Stimulated activated CD8-positive, alpha-beta memory T cell treated with anti-CD3 and anti-CD28 coated beads, Interleukin-7, amount 100 ng/mL, for 24 hours (primary cell): ENCODE data around the gene DNAI7.

Experiments used
- DNase-seq: peaks from one replicate; pipeline ENCODE4 v3.0.0-alpha.2; 2020; ENCODE audit warnings: low read depth

Gene DNAI7, protein sequence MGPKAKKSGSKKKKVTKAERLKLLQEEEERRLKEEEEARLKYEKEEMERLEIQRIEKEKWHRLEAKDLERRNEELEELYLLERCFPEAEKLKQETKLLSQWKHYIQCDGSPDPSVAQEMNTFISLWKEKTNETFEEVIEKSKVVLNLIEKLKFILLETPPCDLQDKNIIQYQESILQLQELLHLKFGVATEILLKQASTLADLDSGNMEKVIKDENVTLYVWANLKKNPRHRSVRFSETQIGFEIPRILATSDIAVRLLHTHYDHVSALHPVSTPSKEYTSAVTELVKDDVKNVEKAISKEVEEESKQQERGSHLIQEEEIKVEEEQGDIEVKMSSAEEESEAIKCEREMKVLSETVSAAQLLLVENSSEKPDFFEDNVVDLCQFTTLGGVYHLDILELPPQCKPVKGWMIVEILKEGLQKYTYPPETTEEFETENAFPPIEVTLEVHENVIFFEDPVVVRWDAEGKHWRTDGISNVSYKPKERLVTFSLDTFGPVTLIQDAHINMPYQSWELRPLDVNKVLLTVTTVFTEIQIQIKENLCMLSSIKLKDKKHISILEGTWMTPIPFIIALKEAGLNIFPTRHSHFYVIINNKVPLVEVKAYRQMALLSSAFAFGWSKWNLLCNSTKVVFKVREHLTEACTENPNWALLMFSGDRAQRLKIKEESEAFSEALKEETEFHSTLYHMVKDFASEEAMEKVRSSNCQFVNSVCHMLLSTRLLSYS

DNA sequence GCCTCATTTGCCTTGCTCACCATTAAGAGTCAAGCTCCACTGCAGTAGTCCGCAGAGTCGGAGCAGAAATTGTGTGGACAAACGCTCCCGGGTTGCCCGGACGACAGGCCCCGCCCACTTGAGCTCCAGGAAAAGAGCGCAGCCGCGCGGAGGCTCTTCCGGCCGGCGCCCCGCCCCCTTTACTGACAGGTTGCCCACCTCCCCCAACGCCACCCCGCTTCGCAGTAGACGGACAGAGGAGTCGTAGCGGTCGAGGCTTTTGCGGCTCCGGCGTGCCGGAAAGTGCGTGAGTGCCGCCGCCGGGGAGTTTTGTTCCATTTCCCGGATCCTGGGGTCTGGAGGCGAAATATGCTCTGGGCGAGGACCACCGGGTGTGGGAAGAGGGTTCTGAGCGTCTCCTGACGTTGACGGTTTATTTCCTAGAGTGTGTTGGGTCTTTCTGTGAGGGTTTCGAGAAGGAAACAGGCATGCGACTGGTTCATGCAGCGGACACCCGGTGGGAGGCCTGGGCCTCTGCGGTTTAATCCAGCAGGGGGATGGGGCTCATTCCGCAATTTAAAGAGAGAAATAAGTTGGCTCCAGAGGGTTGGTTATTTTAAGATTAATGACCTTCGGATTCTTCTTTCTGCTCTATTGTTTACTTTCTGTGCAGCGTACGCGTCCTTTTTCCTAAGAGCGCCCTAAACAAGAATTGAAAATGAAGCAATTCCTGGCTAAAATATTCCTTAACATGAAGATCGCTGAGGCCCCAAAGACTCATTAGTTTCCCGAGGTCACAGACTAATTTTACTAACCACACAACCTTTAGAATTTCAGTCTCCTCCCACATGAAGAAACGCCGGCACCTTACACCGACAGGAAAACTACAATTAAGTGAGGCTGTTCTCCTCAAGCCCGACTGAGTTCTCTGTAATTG lies at the start of gene DNAI7, which contains the start of gene ETFRF1:
TSS of gene DNAI7 (minus strand) at position 105 of the 916 bp plus-strand sequence. CDS start at position 23, 82 bp downstream.
TSS of gene ETFRF1 (plus strand) at position 182 of the 916 bp plus-strand sequence. CDS start 8,720 bp downstream, outside the sequence.
- peak; percentile 96 for DNase-seq

DNA sequence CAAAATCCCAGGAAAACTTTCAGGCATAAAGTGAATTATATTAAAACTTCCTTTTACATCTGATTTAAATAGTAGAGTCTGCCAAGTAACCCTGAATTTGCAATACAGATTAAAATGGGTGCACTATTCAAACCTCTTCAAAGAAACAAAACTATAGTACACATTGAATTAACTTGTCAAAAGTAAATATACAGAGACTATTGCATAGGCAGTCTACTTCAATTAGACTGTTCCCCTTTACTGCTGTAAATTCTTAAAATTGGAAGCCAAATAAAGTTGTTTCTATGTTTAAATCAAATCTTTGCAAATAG lies 48.7 kb upstream of the DNAI7 start:
- DNase-seq = no peak

GRCh38 chr12:25242981-25243679 lies 48.2 kb upstream of the DNAI7 start:
- DNase-seq = no peak

DNA sequence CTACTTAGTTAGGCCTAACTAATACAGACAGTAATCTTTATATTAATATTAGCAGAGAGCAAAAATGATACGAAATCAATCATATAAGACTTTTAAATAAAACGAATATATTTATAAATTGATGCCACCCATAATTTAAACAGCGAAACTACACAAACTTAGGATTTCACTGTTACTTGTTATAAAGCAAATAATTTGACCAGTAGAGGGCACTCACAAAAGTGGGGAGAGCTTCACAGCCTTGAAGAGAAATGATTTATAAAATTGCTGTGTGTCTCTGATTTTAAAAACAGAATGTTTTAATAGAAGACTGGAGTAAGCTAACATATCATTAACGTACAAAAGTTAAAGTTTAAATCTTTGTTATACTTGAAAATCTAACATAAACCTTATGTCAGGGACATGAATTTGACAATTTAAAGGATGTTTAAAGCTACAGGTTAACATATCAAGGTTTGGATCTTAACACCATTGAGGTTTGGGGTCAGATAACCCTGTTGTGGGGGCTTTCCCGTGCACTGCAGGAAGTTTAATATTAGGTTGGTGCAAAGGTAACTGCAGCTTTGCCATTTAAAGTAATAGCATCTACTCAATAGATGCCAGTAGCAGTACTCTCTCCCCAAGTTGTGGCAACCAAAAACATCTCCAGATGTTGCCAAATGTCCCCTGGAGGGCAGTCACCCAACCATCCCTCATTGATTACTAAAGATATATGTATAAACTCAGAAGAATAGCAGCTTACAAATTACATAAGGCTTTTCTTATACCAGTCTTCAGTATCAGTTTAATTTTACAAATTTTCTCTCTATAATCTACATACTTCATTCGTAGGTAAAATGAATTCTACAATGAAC lies 46.4 kb upstream of the DNAI7 start:
- DNase-seq = no peak

GRCh38 chr12:25236626-25237025 lies 41.7 kb upstream of the DNAI7 start:
- DNase-seq = no peak

DNA sequence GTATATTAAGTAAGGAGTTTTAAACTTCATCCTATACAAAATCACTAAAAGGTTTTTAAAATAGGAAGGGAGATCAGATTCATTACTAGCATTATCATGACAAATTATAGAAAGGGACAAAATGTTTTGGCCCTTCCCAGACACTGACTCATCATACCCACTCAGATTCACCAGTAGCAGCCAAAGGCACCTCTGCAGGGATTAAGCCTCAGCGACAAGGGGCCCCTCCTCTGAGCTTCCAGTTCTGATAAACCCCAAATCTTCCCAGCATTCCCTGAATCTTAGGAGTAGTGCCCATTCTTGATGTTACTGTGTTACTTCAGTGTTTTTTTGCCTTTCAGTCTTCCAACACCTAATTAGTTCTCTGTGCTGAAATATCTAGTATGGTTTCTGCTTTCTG lies 41.2 kb upstream of the DNAI7 start:
- DNase-seq = no peak

DNA sequence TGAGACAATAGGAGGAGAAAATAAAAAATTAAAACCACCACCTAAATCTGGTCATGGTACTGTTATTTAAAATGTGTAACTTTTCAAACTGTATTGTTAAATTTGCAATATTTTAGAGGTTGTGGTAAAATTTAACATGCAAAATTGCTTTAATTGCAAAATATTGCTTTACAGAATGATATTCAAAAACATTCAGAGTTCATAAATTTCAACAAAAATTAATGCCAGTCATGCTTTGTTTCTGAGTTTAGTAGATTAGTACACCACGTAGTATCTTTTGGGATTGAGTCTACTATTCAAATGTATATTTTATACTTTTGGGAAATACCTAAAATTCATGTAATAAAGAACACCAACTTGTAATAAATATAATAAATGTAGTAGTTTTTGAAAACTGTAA lies 18.4 kb upstream of the DNAI7 start:
- DNase-seq = no peak

GRCh38 chr12:25208554-25208953 lies 13.6 kb upstream of the DNAI7 start:
- no peak for DNase-seq

- DNase-seq = no peak
Measured at GRCh38 chr12:25207846-25208245, 12.9 kb upstream of the DNAI7 start.

- DNase-seq = no peak
Measured at GRCh38 chr12:25207411-25207810, 12.5 kb upstream of the DNAI7 start.

GRCh38 chr12:25202137-25202536 lies 7.2 kb upstream of the DNAI7 start:
- DNase-seq = no peak

- DNase-seq = no peak
Measured at GRCh38 chr12:25200703-25201102, 5.7 kb upstream of the DNAI7 start.

- no peak for DNase-seq
Measured at GRCh38 chr12:25197608-25198007, 2.6 kb upstream of the DNAI7 start.

- DNase-seq = no peak
Measured at GRCh38 chr12:25194722-25195055, 271 bp downstream of the DNAI7 start.

DNA sequence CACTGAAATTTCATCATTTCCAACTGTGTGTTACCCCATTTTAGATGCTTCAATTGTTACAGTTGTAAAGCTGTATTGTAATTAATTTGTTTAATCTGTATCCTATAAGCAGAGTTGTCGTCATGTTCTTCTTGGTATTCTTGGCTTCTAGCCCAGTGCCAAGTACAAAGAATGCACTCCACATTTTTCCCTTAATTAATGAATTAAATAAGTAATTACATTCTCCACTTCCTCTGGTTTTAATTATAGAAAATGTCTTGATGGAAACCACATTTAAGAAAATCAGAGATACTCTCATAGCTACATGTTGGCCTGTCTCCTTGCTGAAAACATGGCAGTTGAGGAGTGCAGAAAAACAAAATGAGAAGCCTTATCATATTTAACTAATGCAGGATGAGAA lies 746 bp downstream of the DNAI7 start:
- no peak for DNase-seq

DNA sequence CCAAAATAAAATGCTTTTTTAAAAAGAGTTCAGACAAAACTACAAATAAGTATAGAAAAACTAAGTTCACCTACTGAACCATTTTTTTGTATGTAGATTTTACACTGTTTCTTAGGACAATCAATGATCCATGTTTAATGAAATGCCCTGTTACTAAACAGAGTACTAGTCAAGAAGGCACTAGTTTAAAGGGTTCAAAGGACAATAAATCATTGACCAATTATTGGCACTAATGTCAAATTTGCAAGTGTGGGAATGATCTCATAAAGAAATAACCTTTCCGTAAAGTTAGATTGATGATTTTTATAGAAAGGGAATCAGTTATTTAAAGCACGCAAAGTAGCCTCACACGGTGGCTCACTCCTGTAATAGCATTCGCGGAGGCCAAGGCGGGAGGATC lies 4.2 kb downstream of the DNAI7 start:
- no peak for DNase-seq

GRCh38 chr12:25189656-25190055 lies 5.3 kb downstream of the DNAI7 start:
- DNase-seq = no peak

- no peak for DNase-seq
Measured at GRCh38 chr12:25187781-25188180, 7.2 kb downstream of the DNAI7 start.

- DNase-seq = no peak
Measured at GRCh38 chr12:25186788-25187402, 8.1 kb downstream of the DNAI7 start.

GRCh38 chr12:25186038-25186787 lies 8.7 kb downstream of the DNAI7 start:
- no peak for DNase-seq
